Keratinocyte (primary cell): ENCODE measurements around the gene FMNL3. TPM values are rescaled to one million over a fixed set of nuclear protein-coding genes. Genes with fewer than 3 reads are reported as not detected.

Experiments
- DNase-seq: peaks from one replicate; pipeline ENCODE4 v3.0.0-alpha.2; 2011; ENCODE audit warnings: low read depth, missing footprints, low spot score
- FAIRE-seq: peaks from 2 replicates; lab custom pipeline; 2011; peaks lifted over from hg19 to GRCh38; lab: Jason Lieb, UNC
- H2AFZ ChIP-seq: 2 replicates; pipeline ENCODE4 v1.6.0; 2012; ENCODE audit warnings: low read length, control low read depth, inconsistent platforms; ENCODE audit not compliant: control insufficient read depth
- H3K27ac ChIP-seq: 2 replicates; pipeline ENCODE4 v1.5.1; 2011; ENCODE audit warnings: low read length; ENCODE audit not compliant: control insufficient read depth, insufficient read depth
- H3K27me3 ChIP-seq: 3 replicates; pipeline ENCODE4 v1.6.0; 2011; ENCODE audit warnings: low read length; ENCODE audit not compliant: control insufficient read depth, insufficient read depth; ENCODE audit errors: extremely low read depth
- H3K36me3 ChIP-seq, 2 experiments: 2 replicates in 1 of 2; 3 replicates in 1 of 2; pipeline ENCODE4 v1.5.1; 2011; ENCODE audit warnings: low read length in 2 of 2, mild to moderate bottlenecking in 1 of 2; ENCODE audit not compliant: control insufficient read depth in 2 of 2, insufficient read depth in 2 of 2; ENCODE audit errors: extremely low read depth in 1 of 2
- H3K4me1 ChIP-seq: 3 replicates; pipeline ENCODE4 v1.5.1; 2011; ENCODE audit warnings: low read length; ENCODE audit not compliant: control insufficient read depth, insufficient read depth; ENCODE audit errors: extremely low read depth
- H3K4me2 ChIP-seq: 3 replicates; pipeline ENCODE4 v1.6.0; 2011; ENCODE audit warnings: low read depth, low read length; ENCODE audit not compliant: control insufficient read depth, insufficient read depth; ENCODE audit errors: extremely low read depth
- H3K4me3 ChIP-seq, 3 experiments: fragments of 200-600 bp in 1 of 3; sonication (generic) in 1 of 3; 2 replicates in 2 of 3; 3 replicates in 1 of 3; pipeline ENCODE4 v1.5.1; 2011 to 2016; ENCODE audit warnings: low read length in 3 of 3, mild to moderate bottlenecking in 3 of 3, control low read depth in 2 of 3, inconsistent platforms in 1 of 3, low read depth in 1 of 3, mixed read lengths in 1 of 3, mixed run types in 1 of 3, moderate library complexity in 1 of 3; ENCODE audit not compliant: control insufficient read depth in 2 of 3, insufficient read depth in 2 of 3; ENCODE audit errors: extremely low read depth in 1 of 3
- H3K79me2 ChIP-seq: 2 replicates; pipeline ENCODE4 v1.6.0; 2012; ENCODE audit warnings: low read length; ENCODE audit not compliant: control insufficient read depth, insufficient read depth
- H3K9ac ChIP-seq: 3 replicates; pipeline ENCODE4 v1.6.0; 2011; ENCODE audit warnings: low read length; ENCODE audit not compliant: control insufficient read depth, insufficient read depth; ENCODE audit errors: extremely low read depth
- H3K9me1 ChIP-seq: 3 replicates; pipeline ENCODE4 v1.6.0; 2011; ENCODE audit warnings: low read length; ENCODE audit not compliant: control insufficient read depth, insufficient read depth; ENCODE audit errors: extremely low read depth
- H3K9me3 ChIP-seq: 2 replicates; pipeline ENCODE4 v1.5.1; 2012; ENCODE audit warnings: low read depth, low read length; ENCODE audit not compliant: control insufficient read depth
- H4K20me1 ChIP-seq: 3 replicates; pipeline ENCODE4 v1.6.0; 2011; ENCODE audit warnings: low read length; ENCODE audit not compliant: control insufficient read depth, insufficient read depth; ENCODE audit errors: extremely low read depth
- CTCF ChIP-seq, 3 experiments: IDR thresholded peaks in 1 of 3; conservative IDR thresholded peaks in 1 of 3; optimal IDR thresholded peaks in 1 of 3; 2 replicates in 2 of 3; 3 replicates in 1 of 3; pipeline versions ENCODE3 to v1.5.1; 2011; ENCODE audit warnings: low read length in 3 of 3, mild to moderate bottlenecking in 3 of 3, moderate library complexity in 2 of 3, control low read depth in 1 of 3, inconsistent platforms in 1 of 3; ENCODE audit not compliant: insufficient read depth in 2 of 3; ENCODE audit errors: extremely low read depth in 1 of 3
- EZH2 ChIP-seq: IDR thresholded peaks from one replicate; pipeline ENCODE4 v1.6.1; 2012; ENCODE audit warnings: inconsistent platforms, mild to moderate bottlenecking, low read length, moderate library complexity
- dilution Hi-C: fragments of 300-500 bp; cut with MboI; formaldehyde crosslinking; loops from one replicate; pipeline ENCODE4 v1.7.0; 2020; ENCODE audit warnings: low sequenced_read_pairs; ENCODE audit not compliant: extremely low pct_ligation_motif_present
- polyA plus RNA-seq, 5 experiments: library from polyadenylated mRNA; depleted of rRNA in 3 of 5; stranded (reverse) in 3 of 5; stranded (forward) in 1 of 5; unstranded in 1 of 5; fragments of >200 nt; gene quantifications; 1 replicate in 1 of 5; 2 replicates in 3 of 5; 3 replicates in 1 of 5; pipeline versions ENCODE4 v1.2.1 to v1.2.3, GENCODE V29; 2011 to 2012; ENCODE audit warnings: missing spikeins in 2 of 5, low read depth in 1 of 5, low replicate concordance in 1 of 5

Gene FMNL3
- polyA plus RNA-seq, 1 donor (not counting 4 experiments of a cell fraction or from before 2014, with no cell fraction given) = 1.1 TPM

GRCh38 chr12:49631336-49631907, 75.8 kb downstream of the FMNL3 start:
- no peak for DNase-seq
- peaks cover 2% of the 10 kb centered on the region for H3K79me2 ChIP-seq
- H2AFZ ChIP-seq = no peak overlapping the region
- peaks cover 3% of the 10 kb centered on the region for H3K9me1 ChIP-seq
- H3K27me3 ChIP-seq = no peaks in the 10 kb centered on the region
- no peaks in the 10 kb centered on the region for H4K20me1 ChIP-seq
- no peak overlapping the region for H3K4me3 ChIP-seq
- H3K4me2 ChIP-seq = no peak overlapping the region
- no peaks in the 10 kb centered on the region for H3K9me3 ChIP-seq
- FAIRE-seq = no peak
- dilution Hi-C loops = no loop called here
- H3K27ac ChIP-seq = no peak overlapping the region
- H3K9ac ChIP-seq = no peak overlapping the region
- H3K36me3 ChIP-seq = peaks cover 27 to 30% of the 10 kb centered on the region in 2 experiments
- TF ChIP-seq CTCF (optimal IDR thresholded peaks at IDR 0.05 in 1 of 3, IDR thresholded peaks at IDR 0.05 in 1 of 3, conservative IDR thresholded peaks at IDR 0.05 in 1 of 3; ENCODE audit: extremely low read depth in 1 of 3, insufficient read depth in 2 of 3, low read length in 3 of 3) (no peak), EZH2 (no peak)
- H3K4me1 ChIP-seq = peaks cover 13% of the 10 kb centered on the region

GRCh38 chr12:49627752-49628360, 79.3 kb downstream of the FMNL3 start:
- Histone ChIP-seq H4K20me1 (no peaks in the 10 kb centered on the region), H3K4me3 (no peak overlapping the region), H3K27me3 (no peaks in the 10 kb centered on the region), H3K36me3 (peaks cover 4 to 8% of the 10 kb centered on the region in 2 experiments), H3K9ac (no peak overlapping the region), H3K79me2 (peaks cover 2% of the 10 kb centered on the region), H2AFZ (no peak overlapping the region), H3K27ac (peak overlapping the region; percentile 39), H3K9me3 (no peaks in the 10 kb centered on the region), H3K4me1 (peaks cover 41% of the 10 kb centered on the region), H3K4me2 (peak overlapping the region; percentile 9), H3K9me1 (peaks cover 7% of the 10 kb centered on the region)
- no peak for FAIRE-seq
- TF ChIP-seq EZH2 (no peak), CTCF (optimal IDR thresholded peaks at IDR 0.05 in 1 of 3, IDR thresholded peaks at IDR 0.05 in 1 of 3, conservative IDR thresholded peaks at IDR 0.05 in 1 of 3; ENCODE audit: extremely low read depth in 1 of 3, insufficient read depth in 2 of 3, low read length in 3 of 3) (no peak)
- no peak for DNase-seq
- dilution Hi-C loops = no loop called here
